HFFc6 (cell line): ENCODE measurements around the gene CD82. TPM values are rescaled to one million over a fixed set of nuclear protein-coding genes. Genes with fewer than 3 reads are reported as not detected.

Source experiments
- DNase-seq: peaks from one replicate; pipeline ENCODE4 v3.0.0-alpha.2; 2018
- H3K27ac Mint-ChIP-seq: 2 replicates; pipeline ENCODE4 v1.8.0; 2020; ENCODE audit warnings: mild to moderate bottlenecking, mixed read lengths
- H3K27me3 Mint-ChIP-seq: 2 replicates; pipeline ENCODE4 v1.8.0; 2021; ENCODE audit warnings: mild to moderate bottlenecking, moderate library complexity, mixed read lengths; ENCODE audit not compliant: insufficient read depth
- H3K36me3 Mint-ChIP-seq: 2 replicates; pipeline ENCODE4 v1.8.0; 2021; ENCODE audit warnings: low read depth, mixed read lengths
- H3K4me1 Mint-ChIP-seq: 2 replicates; pipeline ENCODE4 v1.8.0; 2020; ENCODE audit warnings: low read depth, mixed read lengths
- H3K4me3 Mint-ChIP-seq: 2 replicates; pipeline ENCODE4 v1.8.0; 2020; ENCODE audit warnings: mild to moderate bottlenecking, moderate library complexity, mixed read lengths
- H3K9me3 Mint-ChIP-seq: 2 replicates; pipeline ENCODE4 v1.8.0; 2020; ENCODE audit warnings: mild to moderate bottlenecking, mixed read lengths
- total RNA-seq, 6 experiments: library from RNA; stranded (reverse); fragmentation: NEBNext Ultra II Directional; extraction: Animal tissue kit (Norgen Biotek cat#: 25700); gene quantifications; 2 replicates in 1 of 6; 3 replicates in 5 of 6; pipeline ENCODE4 v1.2.3, GENCODE V29; 2021
- TF ChIP-seq, protein P1 (sequence below): fragments of 200-600 bp; sonication (generic); IDR thresholded peaks from 2 replicates; pipeline ENCODE4 v1.5.0; 2021; ENCODE audit warnings: antibody characterized with exemption, mild to moderate bottlenecking

The CD82 gene
- total RNA-seq, 6 experiments from 2014 or later, result 17.3 to 31.7 (median 20.7) TPM

DNA sequence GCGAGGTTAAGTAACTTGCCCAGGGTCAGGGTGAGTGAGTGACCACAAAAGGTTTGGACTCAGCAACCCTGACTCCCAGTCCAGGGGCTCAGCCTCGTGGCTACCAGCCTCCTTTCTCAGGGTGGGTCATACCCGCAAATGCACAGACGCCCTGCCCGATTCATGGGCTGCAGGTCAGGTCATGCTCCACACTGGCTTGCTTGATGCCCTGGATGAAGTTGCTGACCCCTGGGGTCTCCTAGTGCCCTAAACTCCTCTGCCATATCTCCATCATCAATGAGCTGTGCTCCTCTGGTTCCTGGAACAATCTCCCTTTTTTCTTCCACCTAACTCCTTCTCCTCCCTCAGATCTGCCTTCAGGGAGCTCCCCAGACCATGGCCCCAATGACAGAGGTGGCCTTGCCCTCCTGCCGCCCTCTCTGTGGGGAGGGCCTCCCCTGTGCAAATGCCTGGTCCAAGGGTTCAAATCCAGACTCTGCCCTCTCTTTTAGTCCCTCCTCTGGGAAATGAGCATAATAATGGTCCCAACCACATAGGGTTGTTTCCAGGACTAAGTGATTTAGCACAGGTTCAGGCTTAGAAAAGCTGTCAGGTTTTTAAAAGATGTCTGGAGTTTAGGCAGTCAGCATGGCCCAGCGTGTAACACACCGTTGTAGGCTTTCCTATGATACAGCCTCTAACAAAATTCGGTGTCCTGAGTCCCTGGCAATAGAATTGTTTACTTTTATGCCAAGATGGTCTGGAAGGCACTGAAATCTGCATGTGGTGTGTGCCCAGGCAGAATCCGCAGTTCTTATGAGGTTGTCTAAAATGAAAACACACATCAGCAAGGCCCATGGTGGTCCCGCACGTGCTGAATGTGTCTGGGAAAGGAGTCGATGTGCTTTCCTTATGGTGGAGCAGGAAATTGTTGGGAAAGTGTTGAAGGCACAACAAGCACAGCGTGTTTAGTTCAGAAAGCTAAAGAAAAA is 63.6 kb downstream of the CD82 start:
- Mint-ChIP-seq H3K4me3 (no peak overlapping the region), H3K36me3 (no peaks in the 10 kb centered on the region), H3K9me3 (no peaks in the 10 kb centered on the region; the same call in 1 of the 2 replicates), H3K27me3 (peaks cover 39% of the 10 kb centered on the region), H3K4me1 (peaks cover 5% of the 10 kb centered on the region), H3K27ac (no peak overlapping the region)
- TF ChIP-seq, protein P1, sequence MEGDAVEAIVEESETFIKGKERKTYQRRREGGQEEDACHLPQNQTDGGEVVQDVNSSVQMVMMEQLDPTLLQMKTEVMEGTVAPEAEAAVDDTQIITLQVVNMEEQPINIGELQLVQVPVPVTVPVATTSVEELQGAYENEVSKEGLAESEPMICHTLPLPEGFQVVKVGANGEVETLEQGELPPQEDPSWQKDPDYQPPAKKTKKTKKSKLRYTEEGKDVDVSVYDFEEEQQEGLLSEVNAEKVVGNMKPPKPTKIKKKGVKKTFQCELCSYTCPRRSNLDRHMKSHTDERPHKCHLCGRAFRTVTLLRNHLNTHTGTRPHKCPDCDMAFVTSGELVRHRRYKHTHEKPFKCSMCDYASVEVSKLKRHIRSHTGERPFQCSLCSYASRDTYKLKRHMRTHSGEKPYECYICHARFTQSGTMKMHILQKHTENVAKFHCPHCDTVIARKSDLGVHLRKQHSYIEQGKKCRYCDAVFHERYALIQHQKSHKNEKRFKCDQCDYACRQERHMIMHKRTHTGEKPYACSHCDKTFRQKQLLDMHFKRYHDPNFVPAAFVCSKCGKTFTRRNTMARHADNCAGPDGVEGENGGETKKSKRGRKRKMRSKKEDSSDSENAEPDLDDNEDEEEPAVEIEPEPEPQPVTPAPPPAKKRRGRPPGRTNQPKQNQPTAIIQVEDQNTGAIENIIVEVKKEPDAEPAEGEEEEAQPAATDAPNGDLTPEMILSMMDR, result no peak
- DNase-seq, result no peak

DNA sequence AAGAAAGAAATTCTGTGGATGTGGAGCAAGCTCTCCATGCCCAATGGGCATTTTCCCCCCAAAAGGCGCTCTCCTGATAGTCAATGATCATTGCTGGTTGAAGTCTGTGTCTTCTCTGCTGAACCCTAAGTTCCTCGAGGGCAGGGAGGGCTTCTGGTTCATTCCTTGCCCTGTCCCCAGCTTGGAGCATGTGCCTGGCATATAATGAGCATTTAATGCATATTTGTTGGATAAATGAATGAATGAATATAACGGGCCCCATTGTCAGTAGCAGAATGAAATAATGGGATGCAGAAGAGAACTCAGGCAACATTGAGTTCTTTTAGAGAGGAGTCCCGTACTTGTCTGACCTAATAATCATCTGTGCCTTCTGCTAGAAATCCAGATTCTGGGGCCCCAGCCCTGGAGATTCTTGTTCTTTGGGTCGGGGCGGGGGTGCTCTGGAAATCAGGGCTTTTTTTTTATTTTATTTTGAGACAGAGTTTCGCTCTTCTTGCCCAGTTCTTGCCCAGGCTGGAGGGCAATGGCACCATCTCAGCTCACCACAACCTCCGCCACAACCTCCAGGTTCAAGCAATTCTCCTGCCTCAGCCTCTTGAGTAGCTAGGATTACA is 64.4 kb downstream of the CD82 start:
- H3K27me3 Mint-ChIP-seq, result peaks cover 42% of the 10 kb centered on the region
- TF ChIP-seq, protein P1, result no peak
- H3K36me3 Mint-ChIP-seq, result no peaks in the 10 kb centered on the region
- H3K27ac Mint-ChIP-seq, result no peak overlapping the region
- peaks cover 11% of the 10 kb centered on the region for H3K4me1 Mint-ChIP-seq
- no peak for DNase-seq
- H3K4me3 Mint-ChIP-seq, result no peak overlapping the region
- no peaks in the 10 kb centered on the region; the same call in 1 of the 2 replicates for H3K9me3 Mint-ChIP-seq

DNA sequence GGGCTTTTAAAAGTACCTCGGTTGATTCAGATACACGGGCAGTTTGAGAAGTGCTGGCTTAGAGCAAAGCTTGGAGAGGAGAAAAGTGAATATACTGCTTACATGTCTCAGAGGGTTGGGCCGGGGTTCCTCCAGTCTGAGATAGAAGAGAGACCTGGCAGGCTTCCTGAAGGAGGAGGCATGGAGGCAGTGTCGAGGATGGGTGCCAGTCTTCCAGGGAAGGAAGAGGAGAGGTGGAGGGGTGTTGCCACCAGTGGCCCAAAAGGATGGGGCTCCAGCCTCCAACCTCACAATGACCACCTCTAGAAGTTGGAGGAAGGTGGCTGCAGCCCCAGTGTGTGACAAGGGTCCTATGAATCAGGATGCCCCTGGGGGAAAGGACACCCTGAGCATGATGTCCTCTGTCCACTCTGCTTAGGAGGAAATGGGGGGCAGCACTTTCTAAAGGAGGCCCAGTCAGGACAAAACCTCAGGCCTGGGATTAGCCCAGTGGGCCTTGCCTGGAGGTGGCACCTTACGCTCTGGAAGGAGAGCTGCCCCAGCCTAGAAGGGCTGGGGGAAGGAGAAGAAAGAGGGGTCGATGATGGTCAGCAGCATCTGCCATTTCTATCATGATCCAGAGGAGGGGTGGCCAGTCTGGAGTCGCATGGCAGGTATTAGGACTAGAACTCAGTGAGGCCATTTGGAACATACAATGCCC is 65.2 kb downstream of the CD82 start:
- Mint-ChIP-seq H3K27ac (no peak overlapping the region), H3K27me3 (peaks cover 46% of the 10 kb centered on the region), H3K4me1 (peaks cover 16% of the 10 kb centered on the region), H3K36me3 (no peaks in the 10 kb centered on the region), H3K4me3 (no peak overlapping the region), H3K9me3 (no peaks in the 10 kb centered on the region; the same call in 1 of the 2 replicates)
- DNase-seq, result no peak
- TF ChIP-seq, protein P1, result no peak

DNA sequence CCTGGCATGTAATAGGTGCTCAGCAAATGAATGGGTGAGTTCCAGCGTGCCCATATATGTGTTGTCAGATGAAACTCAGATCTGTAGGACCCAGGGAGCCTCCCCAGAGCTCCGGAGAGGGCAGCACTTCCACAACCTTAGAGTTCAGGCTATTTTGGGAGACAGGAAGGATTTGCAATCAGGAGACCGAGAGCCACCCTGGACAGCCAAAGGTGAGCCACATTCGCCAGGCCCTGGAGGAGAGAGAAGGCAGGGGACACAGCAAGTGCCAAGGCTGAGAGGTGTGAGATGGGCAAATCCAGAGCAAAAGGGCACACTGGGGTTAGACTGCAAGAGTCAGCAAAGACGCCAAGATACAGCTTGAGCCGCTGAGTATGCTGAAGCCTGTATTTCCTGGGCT is 66.4 kb downstream of the CD82 start:
- TF ChIP-seq, protein P1, result no peak
- peaks cover 45% of the 10 kb centered on the region for H3K27me3 Mint-ChIP-seq
- no peak for DNase-seq
- peaks cover 16% of the 10 kb centered on the region for H3K4me1 Mint-ChIP-seq
- H3K36me3 Mint-ChIP-seq, result no peaks in the 10 kb centered on the region
- H3K9me3 Mint-ChIP-seq, result no peaks in the 10 kb centered on the region
- H3K4me3 Mint-ChIP-seq, result no peak overlapping the region
- H3K27ac Mint-ChIP-seq, result no peak overlapping the region

DNA sequence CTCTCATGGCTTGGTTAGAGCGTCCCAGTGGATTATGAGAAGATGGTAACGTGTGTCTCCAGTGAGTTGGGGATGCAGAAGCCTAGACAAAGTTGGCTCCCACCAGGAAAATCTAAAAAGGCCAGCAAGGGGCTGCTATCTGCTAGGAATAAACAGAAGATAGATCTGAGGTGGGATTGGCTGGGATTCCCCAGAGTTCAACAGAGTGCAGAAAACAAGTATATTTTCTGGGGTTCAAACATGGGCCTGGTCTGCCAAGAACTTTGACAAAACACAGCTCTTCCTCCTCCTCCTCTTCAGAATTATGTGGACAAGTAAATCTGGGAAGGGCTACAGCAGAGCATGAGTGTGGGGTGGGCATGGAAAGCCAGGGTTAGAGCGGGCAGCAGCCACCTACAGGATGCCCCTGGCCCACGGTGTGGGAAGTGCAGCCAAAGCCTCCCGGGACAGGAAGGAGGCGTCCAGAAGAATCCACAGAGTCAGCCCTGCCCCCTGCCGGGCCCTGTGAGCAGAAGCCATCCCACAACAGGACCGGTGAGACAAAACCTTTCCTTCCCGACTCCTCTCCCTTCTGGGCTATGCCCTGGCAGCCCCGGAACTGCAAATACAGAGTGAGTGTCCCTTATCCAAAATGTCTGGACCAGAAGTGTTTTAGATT is 67.1 kb downstream of the CD82 start:
- no peak overlapping the region for H3K4me3 Mint-ChIP-seq
- peaks cover 16% of the 10 kb centered on the region for H3K4me1 Mint-ChIP-seq
- TF ChIP-seq, protein P1, result no peak; the same call in 1 of the 2 replicates
- peaks cover 47% of the 10 kb centered on the region for H3K27me3 Mint-ChIP-seq
- H3K36me3 Mint-ChIP-seq, result no peaks in the 10 kb centered on the region
- H3K9me3 Mint-ChIP-seq, result no peaks in the 10 kb centered on the region
- no peak overlapping the region for H3K27ac Mint-ChIP-seq
- DNase-seq, result no peak
